Measurements from ENCODE around the gene SLC26A1.
"Not testable (repeated sequence)": the region's sequence is repeated elsewhere in the genome, so short reads cannot be mapped to it uniquely, and the experiment has no call there.

Gene SLC26A1

GRCh38 chr4:1013225-1014073 lies 20.2 kb upstream of the SLC26A1 start:
- DNase-seq = no peak

GRCh38 chr4:1012034-1012739 lies 19.0 kb upstream of the SLC26A1 start:
- no peak for DNase-seq

- DNase-seq = no peak
These were observed 18.4 kb upstream of the SLC26A1 start for GRCh38 chr4:1011666-1012033.

GRCh38 chr4:1011022-1011665 lies 17.9 kb upstream of the SLC26A1 start, which contains the start of gene FGFRL1:
TSS of gene FGFRL1 (plus strand) at chr4:1011626. CDS start at chr4:1012486, 860 bp downstream.
- DNase-seq = no peak

- no peak for DNase-seq
These were observed 17.3 kb upstream of the SLC26A1 start for GRCh38 chr4:1010395-1011021.

- DNase-seq = no peak
These were observed 16.6 kb upstream of the SLC26A1 start for GRCh38 chr4:1009542-1010394.

- DNase-seq = no peak
These were observed 15.8 kb upstream of the SLC26A1 start for GRCh38 chr4:1008840-1009541.

- no peak for DNase-seq
These were observed 13.7 kb upstream of the SLC26A1 start for GRCh38 chr4:1006856-1007255.

GRCh38 chr4:1004557-1005485 lies 11.6 kb upstream of the SLC26A1 start:
- no peak for DNase-seq

GRCh38 chr4:1004071-1004418 lies 10.8 kb upstream of the SLC26A1 start:
- DNase-seq = no peak

- no peak for DNase-seq
These were observed 10.3 kb upstream of the SLC26A1 start for GRCh38 chr4:1003271-1004070.

GRCh38 chr4:1002631-1003251 lies 9.5 kb upstream of the SLC26A1 start:
- no peak for DNase-seq

- no peak for DNase-seq
These were observed 9.0 kb upstream of the SLC26A1 start for GRCh38 chr4:1002131-1002630.

GRCh38 chr4:1001561-1002130 lies 8.4 kb upstream of the SLC26A1 start:
- no peak for DNase-seq

GRCh38 chr4:1000686-1001260 lies 7.6 kb upstream of the SLC26A1 start:
- no peak for DNase-seq

GRCh38 chr4:999882-1000425 lies 6.8 kb upstream of the SLC26A1 start:
- no peak for DNase-seq

- not testable (repeated sequence) for DNase-seq
These were observed 6.1 kb upstream of the SLC26A1 start for GRCh38 chr4:999240-999863.
